Vagina (tissue), 2 donors: ENCODE measurements around the gene C1orf141. TPM values are rescaled to one million over a fixed set of nuclear protein-coding genes. Genes with fewer than 3 reads are reported as not detected.

Experiments used
- DNase-seq, 2 donors: peaks; one replicate each; pipeline ENCODE4 v3.0.0-alpha.2; 2017; ENCODE audit errors: extremely low spot score in 2 of 2
- H3K27ac ChIP-seq: fragments of 200-600 bp; sonication (generic); one replicate; pipeline ENCODE4 v1.5.1; 2019
- H3K27me3 ChIP-seq: fragments of 200-600 bp; sonication (generic); one replicate; pipeline ENCODE4 v1.5.1; 2019
- H3K36me3 ChIP-seq, 2 donors: fragments of 200-600 bp; sonication (generic); one replicate each; pipeline ENCODE4 v1.5.1; 2017 to 2019
- H3K4me1 ChIP-seq: fragments of 200-600 bp; sonication (generic); one replicate; pipeline ENCODE4 v1.5.1; 2019
- H3K4me3 ChIP-seq, 2 donors: fragments of 200-600 bp; sonication (generic); 1 replicate in 1 of 2; 2 replicates in 1 of 2; pipeline ENCODE4 v1.5.1; 2016 to 2019
- H3K9me3 ChIP-seq: fragments of 200-600 bp; sonication (generic); one replicate; pipeline ENCODE4 v1.5.1; 2019
- CTCF ChIP-seq, 3 experiments: fragments of 450-650 bp in 2 of 3; fragments of 200-600 bp in 1 of 3; sonication (generic) in 1 of 3; IDR thresholded peaks; one replicate each; pipeline ENCODE4 v1.5.1; 2017 to 2019; ENCODE audit warnings: antibody characterized with exemption in 3 of 3, mild to moderate bottlenecking in 2 of 3, moderate library complexity in 2 of 3
- POLR2A ChIP-seq, 2 donors: fragments of 450-650 bp; IDR thresholded peaks; one replicate each; pipeline ENCODE4 v1.6.1; 2017; ENCODE audit warnings: antibody characterized with exemption in 2 of 2, mild to moderate bottlenecking in 2 of 2, moderate library complexity in 2 of 2
- POLR2AphosphoS5 ChIP-seq, 2 donors: sonication (generic); formaldehyde crosslinking; IDR thresholded peaks; one replicate each; pipeline ENCODE4 v1.9.0; 2017; ENCODE audit warnings: antibody characterized with exemption in 2 of 2, mild to moderate bottlenecking in 2 of 2, low read depth in 1 of 2; ENCODE audit not compliant: insufficient read depth in 1 of 2
- intact Hi-C: fragments of 100-400 bp; cut with DNase I; formaldehyde crosslinking; loops from one replicate; pipeline ENCODE4 v1.15.1; 2023
- total RNA-seq: library from RNA; depleted of rRNA; stranded (reverse); fragments of >200 nt; gene quantifications from one replicate; pipeline ENCODE4 v1.2.3, GENCODE V29; 2016

Gene C1orf141
- total RNA-seq, 1 donor from 2014 or later, result not detected

DNA sequence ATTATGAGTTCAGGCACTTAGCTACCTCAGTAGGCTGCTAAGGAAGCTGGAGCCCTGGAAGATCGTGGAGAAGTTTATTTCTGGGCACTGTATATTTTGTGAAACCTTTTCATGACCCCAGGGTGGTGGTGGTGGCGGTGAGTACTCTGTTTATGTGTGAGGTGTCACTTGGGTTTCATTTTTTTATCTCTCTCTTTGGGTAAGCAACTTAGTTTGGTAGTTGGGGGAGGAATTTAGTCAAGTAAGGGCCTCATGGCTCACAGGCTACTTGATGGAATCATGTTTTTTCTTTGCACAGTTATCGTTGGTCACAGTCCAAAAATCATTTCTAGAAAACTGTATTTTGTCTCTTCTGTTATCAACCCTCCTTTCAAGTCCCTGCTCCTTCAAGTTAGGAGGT is 33.9 kb downstream of the C1orf141 start:
- Histone ChIP-seq H3K9me3 (no peaks in the 10 kb centered on the region), H3K27me3 (no peaks in the 10 kb centered on the region), H3K4me3 (no peak overlapping the region), H3K36me3 (no peaks in the 10 kb centered on the region), H3K4me1 (no peaks in the 10 kb centered on the region), H3K27ac (no peak overlapping the region)
- intact Hi-C loops, result no loop called here
- no peak for DNase-seq
- TF ChIP-seq POLR2A (IDR thresholded peaks at IDR 0.05), result no peak
- no peak for TF ChIP-seq CTCF (IDR thresholded peaks at IDR 0.05)
- TF ChIP-seq POLR2AphosphoS5 (IDR thresholded peaks at IDR 0.05; ENCODE audit: insufficient read depth in 1 of 2, low read depth in 1 of 2), result no peak

- H3K4me3 ChIP-seq, result no peak overlapping the region
- no peaks in the 10 kb centered on the region for H3K9me3 ChIP-seq
- H3K36me3 ChIP-seq, result no peaks in the 10 kb centered on the region
- no peak overlapping the region for H3K27ac ChIP-seq
- intact Hi-C loops, result no loop called here
- TF ChIP-seq POLR2A (IDR thresholded peaks at IDR 0.05) (no peak), CTCF (IDR thresholded peaks at IDR 0.05) (no peak), POLR2AphosphoS5 (IDR thresholded peaks at IDR 0.05; ENCODE audit: insufficient read depth in 1 of 2, low read depth in 1 of 2) (no peak)
- H3K27me3 ChIP-seq, result no peaks in the 10 kb centered on the region
- no peaks in the 10 kb centered on the region for H3K4me1 ChIP-seq
- no peak for DNase-seq
These were observed 37.5 kb downstream of the C1orf141 start for GRCh38 chr1:67097305-67097704.

- Histone ChIP-seq H3K36me3 (no peaks in the 10 kb centered on the region), H3K4me3 (no peak overlapping the region), H3K27ac (no peak overlapping the region), H3K9me3 (no peaks in the 10 kb centered on the region), H3K4me1 (no peaks in the 10 kb centered on the region), H3K27me3 (no peaks in the 10 kb centered on the region)
- no peak for DNase-seq
- TF ChIP-seq POLR2AphosphoS5 (IDR thresholded peaks at IDR 0.05; ENCODE audit: insufficient read depth in 1 of 2, low read depth in 1 of 2) (no peak), CTCF (IDR thresholded peaks at IDR 0.05) (no peak), POLR2A (IDR thresholded peaks at IDR 0.05) (no peak)
- intact Hi-C loops, result no loop called here
These were observed 40.6 kb downstream of the C1orf141 start for GRCh38 chr1:67094191-67094590.

GRCh38 chr1:67089685-67090208 is 45.0 kb downstream of the C1orf141 start:
- H3K27ac ChIP-seq, result no peak overlapping the region
- intact Hi-C loops, result no loop called here
- TF ChIP-seq CTCF (IDR thresholded peaks at IDR 0.05) (no peak), POLR2AphosphoS5 (IDR thresholded peaks at IDR 0.05; ENCODE audit: insufficient read depth in 1 of 2, low read depth in 1 of 2) (no peak), POLR2A (IDR thresholded peaks at IDR 0.05) (no peak)
- no peaks in the 10 kb centered on the region for H3K9me3 ChIP-seq
- no peak overlapping the region for H3K4me3 ChIP-seq
- H3K27me3 ChIP-seq, result no peaks in the 10 kb centered on the region
- DNase-seq, result no peak
- no peaks in the 10 kb centered on the region for H3K36me3 ChIP-seq
- H3K4me1 ChIP-seq, result no peaks in the 10 kb centered on the region

GRCh38 chr1:67088440-67088839 is 46.3 kb downstream of the C1orf141 start:
- no peak overlapping the region for H3K4me3 ChIP-seq
- no peaks in the 10 kb centered on the region for H3K4me1 ChIP-seq
- no peak for DNase-seq
- H3K36me3 ChIP-seq, result no peaks in the 10 kb centered on the region
- intact Hi-C loops, result no loop called here
- no peaks in the 10 kb centered on the region for H3K27me3 ChIP-seq
- TF ChIP-seq POLR2A (IDR thresholded peaks at IDR 0.05) (no peak), POLR2AphosphoS5 (IDR thresholded peaks at IDR 0.05; ENCODE audit: insufficient read depth in 1 of 2, low read depth in 1 of 2) (no peak), CTCF (IDR thresholded peaks at IDR 0.05) (no peak)
- no peaks in the 10 kb centered on the region for H3K9me3 ChIP-seq
- no peak overlapping the region for H3K27ac ChIP-seq
